Measurements from ENCODE around the gene ALKBH7. TPM values are rescaled to one million over a fixed set of nuclear protein-coding genes. Genes with fewer than 3 reads are reported as not detected.

The ALKBH7 gene
- total RNA-seq, 4 donors from 2014 or later: 26.9 to 78.9 (median 60.2) TPM

DNA sequence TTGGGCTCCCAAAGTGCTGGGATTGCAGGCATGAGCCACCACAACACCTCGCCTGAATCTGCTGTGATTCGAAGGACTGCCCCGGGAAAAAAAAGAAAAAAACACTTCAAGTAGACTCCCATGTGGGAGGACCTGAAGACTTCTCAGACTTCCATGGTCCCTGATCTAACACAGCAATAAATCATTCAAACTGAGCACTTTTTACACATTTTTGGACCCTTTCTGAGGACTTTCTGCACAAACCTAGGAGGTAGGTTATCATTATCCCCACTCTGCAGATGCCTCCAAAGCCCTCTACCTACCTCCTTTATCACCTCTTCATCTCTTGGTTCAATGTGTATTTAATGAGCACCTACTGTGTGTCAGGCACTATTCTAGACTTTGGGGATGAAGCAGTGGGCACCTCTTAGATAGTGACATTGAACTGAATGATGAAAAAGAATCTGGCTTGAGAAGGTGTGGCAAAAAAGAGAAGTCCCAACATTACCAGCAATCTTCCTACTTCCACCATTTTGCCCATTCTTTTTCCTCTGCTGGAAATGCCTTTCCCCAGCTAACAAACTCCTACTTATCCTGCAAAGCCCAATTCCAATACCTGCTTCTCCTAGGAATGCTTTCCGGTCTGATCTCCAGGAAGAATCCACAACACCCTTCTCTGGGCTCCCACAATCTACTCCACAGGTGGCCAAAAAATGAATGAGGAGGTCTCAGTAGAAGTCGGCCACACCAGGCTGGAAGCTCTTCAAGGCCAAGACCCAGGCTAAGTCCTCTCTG is 12.8 kb upstream of the ALKBH7 start:
- TF ChIP-seq CTCF (IDR thresholded peaks at IDR 0.05; ENCODE audit: low read depth): no peak

- no peak for TF ChIP-seq CTCF (IDR thresholded peaks at IDR 0.05; ENCODE audit: low read depth)
These were observed 10.6 kb upstream of the ALKBH7 start for GRCh38 chr19:6362027-6362350.

GRCh38 chr19:6362351-6362801 is 10.2 kb upstream of the ALKBH7 start:
- no peak for TF ChIP-seq CTCF (IDR thresholded peaks at IDR 0.05; ENCODE audit: low read depth)

DNA sequence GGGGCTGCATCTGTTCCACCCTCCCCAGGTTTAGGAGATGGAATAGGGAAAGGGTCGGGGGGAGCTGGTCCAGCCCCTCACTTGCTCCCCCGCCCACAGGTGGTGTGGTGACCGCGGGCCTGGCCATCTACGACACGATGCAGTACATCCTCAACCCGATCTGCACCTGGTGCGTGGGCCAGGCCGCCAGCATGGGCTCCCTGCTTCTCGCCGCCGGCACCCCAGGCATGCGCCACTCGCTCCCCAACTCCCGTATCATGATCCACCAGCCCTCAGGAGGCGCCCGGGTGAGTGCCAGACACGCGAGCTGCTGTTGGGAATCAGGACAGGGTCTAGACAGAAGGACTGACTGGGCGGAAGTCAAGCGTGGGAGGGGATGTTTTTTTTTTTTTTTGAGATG is 8.2 kb upstream of the ALKBH7 start:
- TF ChIP-seq CTCF (IDR thresholded peaks at IDR 0.05; ENCODE audit: low read depth): no peak

GRCh38 chr19:6373096-6373812 is 660 bp downstream of the ALKBH7 start:
- no peak for TF ChIP-seq CTCF (IDR thresholded peaks at IDR 0.05; ENCODE audit: low read depth)

GRCh38 chr19:6373813-6374108 is 1.2 kb downstream of the ALKBH7 start:
- TF ChIP-seq CTCF (IDR thresholded peaks at IDR 0.05; ENCODE audit: low read depth): no peak

DNA sequence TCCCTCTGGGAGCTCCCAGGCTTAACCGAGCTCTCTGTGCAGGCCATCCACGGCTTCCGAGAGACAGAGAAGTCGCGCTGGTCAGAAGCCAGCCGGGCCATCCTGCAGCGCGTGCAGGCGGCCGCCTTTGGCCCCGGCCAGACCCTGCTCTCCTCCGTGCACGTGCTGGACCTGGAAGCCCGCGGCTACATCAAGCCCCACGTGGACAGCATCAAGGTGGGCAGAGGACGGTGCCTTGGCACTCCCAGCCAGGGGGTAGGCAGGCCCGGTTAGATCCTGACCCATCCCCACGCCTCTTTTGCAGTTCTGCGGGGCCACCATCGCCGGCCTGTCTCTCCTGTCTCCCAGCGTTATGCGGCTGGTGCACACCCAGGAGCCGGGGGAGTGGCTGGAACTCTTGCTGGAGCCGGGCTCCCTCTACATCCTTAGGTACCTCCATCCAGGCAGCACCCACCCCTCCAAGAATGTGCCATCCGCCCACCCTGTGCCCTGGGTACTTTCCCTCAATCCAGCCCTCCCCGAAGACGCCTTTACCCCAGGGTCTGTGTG is 1.6 kb downstream of the ALKBH7 start:
- no peak for TF ChIP-seq CTCF (IDR thresholded peaks at IDR 0.05; ENCODE audit: low read depth)

Measured in subcutaneous adipose tissue (tissue), 4 donors.